HG03378 (cell line): ENCODE results near the gene SYN1.
A peak's percentile ranks its signal among the peaks of the same experiment; 100 is the strongest.

Experiments
- ATAC-seq: cut with Tn5 transposase; IDR thresholded peaks from one replicate; pipeline ENCODE4 v1.9.1; 2021; ENCODE audit warnings: mild to moderate bottlenecking, moderate library complexity; ENCODE audit not compliant: unreplicated experiment

Gene SYN1

GRCh38 chrX:47540754-47541538, 78.7 kb downstream of the SYN1 start:
- ATAC-seq: no peak

- ATAC-seq: no peak
Observed at GRCh38 chrX:47539860-47540259, 79.8 kb downstream of the SYN1 start.

GRCh38 chrX:47530049-47530448, 89.6 kb downstream of the SYN1 start:
- ATAC-seq: no peak

GRCh38 chrX:47529548-47529947, 90.1 kb downstream of the SYN1 start:
- no peak for ATAC-seq

- ATAC-seq: no peak
Observed at GRCh38 chrX:47523713-47524166, 95.9 kb downstream of the SYN1 start.

GRCh38 chrX:47523297-47523696, 96.4 kb downstream of the SYN1 start:
- ATAC-seq: peak; percentile 51
